ENCODE data around the gene MEGF9.

The MEGF9 gene

GRCh38 chr9:120730654-120731514, 16.6 kb upstream of the MEGF9 start:
- DNase-seq: peak in 2 of 3 experiments; percentile 17 to 23

- no peak for DNase-seq
Measured at GRCh38 chr9:120729791-120730241, 15.5 kb upstream of the MEGF9 start.

GRCh38 chr9:120726484-120726883, 12.2 kb upstream of the MEGF9 start:
- DNase-seq: no peak

GRCh38 chr9:120725907-120726306, 11.6 kb upstream of the MEGF9 start:
- no peak for DNase-seq

- no peak for DNase-seq
Measured at GRCh38 chr9:120724757-120725400, 10.6 kb upstream of the MEGF9 start.

- no peak for DNase-seq
Measured at GRCh38 chr9:120723565-120723964, 9.3 kb upstream of the MEGF9 start.

- DNase-seq: no peak
Measured at GRCh38 chr9:120720404-120720803, 6.1 kb upstream of the MEGF9 start.

- no peak for DNase-seq
Measured at GRCh38 chr9:120718316-120718715, 4.0 kb upstream of the MEGF9 start.

- no peak for DNase-seq
Measured at GRCh38 chr9:120717176-120717575, 2.9 kb upstream of the MEGF9 start.

GRCh38 chr9:120716483-120716882, 2.2 kb upstream of the MEGF9 start:
- DNase-seq: peak in 1 of 3 experiments; percentile 55

- peak in 2 of 3 experiments; percentile 83 to 91 for DNase-seq
Measured at GRCh38 chr9:120715389-120715924, 1.2 kb upstream of the MEGF9 start.

GRCh38 chr9:120714846-120715388, 647 bp upstream of the MEGF9 start:
- DNase-seq: peak in 2 of 3 experiments; percentile 84 to 90

- peak in 2 of 3 experiments; percentile 57 to 60 for DNase-seq
Measured at GRCh38 chr9:120713257-120714087, 798 bp downstream of the MEGF9 start.

GRCh38 chr9:120712539-120713031, 1.7 kb downstream of the MEGF9 start:
- DNase-seq: peak in 1 of 3 experiments; percentile 55

GRCh38 chr9:120711841-120712538, 2.3 kb downstream of the MEGF9 start:
- peak in 1 of 3 experiments; percentile 51 for DNase-seq

GRCh38 chr9:120711354-120711753, 2.9 kb downstream of the MEGF9 start:
- DNase-seq: peak in 1 of 3 experiments; percentile 20

- peak in 1 of 3 experiments; percentile 62 for DNase-seq
Measured at GRCh38 chr9:120710110-120710981, 3.9 kb downstream of the MEGF9 start.

- DNase-seq: peak in 1 of 3 experiments; percentile 34
Measured at GRCh38 chr9:120708526-120709224, 5.6 kb downstream of the MEGF9 start.

- no peak for DNase-seq
Measured at GRCh38 chr9:120707170-120707569, 7.1 kb downstream of the MEGF9 start.

GRCh38 chr9:120705174-120705573, 9.1 kb downstream of the MEGF9 start:
- no peak for DNase-seq
